ENCODE results near the gene AUP1. TPM values are rescaled to one million over a fixed set of nuclear protein-coding genes. Genes with fewer than 3 reads are reported as not detected.

Gene AUP1
- total RNA-seq, 1 donor from 2014 or later = 122 TPM

DNA sequence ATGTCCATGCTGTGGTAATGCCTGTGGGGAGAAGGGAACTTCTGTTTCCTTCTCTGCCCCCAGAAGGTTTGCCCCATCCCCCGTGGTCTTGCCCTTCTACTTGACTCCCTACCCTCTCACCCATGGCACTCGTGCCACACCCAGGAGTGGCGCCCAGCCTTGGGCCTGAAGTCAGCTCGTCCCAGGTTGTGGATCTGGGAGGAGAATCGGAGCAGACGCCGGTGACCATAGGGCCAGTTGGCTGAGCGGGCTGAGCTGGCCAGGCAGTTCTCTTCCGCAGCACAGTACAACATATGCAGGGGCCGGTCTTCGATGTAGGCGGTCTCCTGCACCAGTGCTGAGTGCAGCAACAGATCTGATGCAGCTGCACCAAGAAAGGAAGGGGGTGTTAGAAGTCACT lies 4.9 kb upstream of the AUP1 start:
- TF ChIP-seq CTCF (IDR thresholded peaks at IDR 0.05) = no peak
- H3K9me3 ChIP-seq = no peaks in the 10 kb centered on the region
- no peak overlapping the region for H3K4me3 ChIP-seq
- H3K27ac ChIP-seq = no peak overlapping the region
- intact Hi-C loops (cut with DNase I) = no loop called here
- DNase-seq = no peak
- H3K4me1 ChIP-seq = peaks cover 17% of the 10 kb centered on the region
- peaks cover 24% of the 10 kb centered on the region for H3K36me3 ChIP-seq
- no peak for ATAC-seq
- H3K27me3 ChIP-seq (ENCODE audit: low read depth) = no peaks in the 10 kb centered on the region

DNA sequence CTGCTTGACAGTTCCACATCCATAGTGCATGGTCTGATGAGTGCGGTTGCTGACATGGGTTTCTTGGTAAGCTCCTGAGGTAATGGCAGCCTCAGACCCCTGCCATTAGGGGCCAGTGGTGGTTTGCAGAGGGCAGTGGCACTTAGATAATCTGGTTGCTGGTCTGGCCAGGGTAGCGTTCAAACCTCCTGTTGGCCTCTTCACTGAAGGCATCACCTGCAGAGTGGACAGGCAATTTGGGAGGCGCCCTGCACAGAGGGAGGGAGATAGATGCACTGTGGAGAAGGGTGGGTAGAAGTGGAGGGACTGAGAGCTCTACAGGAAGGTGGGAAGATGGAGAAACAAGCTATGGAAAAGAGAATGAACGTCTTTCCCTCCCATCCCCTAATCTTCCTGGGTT lies 4.0 kb upstream of the AUP1 start:
- no peak overlapping the region for H3K27ac ChIP-seq
- H3K9me3 ChIP-seq = no peaks in the 10 kb centered on the region
- H3K27me3 ChIP-seq (ENCODE audit: low read depth) = no peaks in the 10 kb centered on the region
- TF ChIP-seq CTCF (IDR thresholded peaks at IDR 0.05) = no peak
- no peak for ATAC-seq
- H3K36me3 ChIP-seq = peaks cover 24% of the 10 kb centered on the region
- DNase-seq = no peak
- H3K4me1 ChIP-seq = peaks cover 23% of the 10 kb centered on the region
- no peak overlapping the region for H3K4me3 ChIP-seq
- intact Hi-C loops (cut with DNase I) = no loop called here

- DNase-seq = no peak
- intact Hi-C loops (cut with DNase I) = no loop called here
- no peak overlapping the region for H3K27ac ChIP-seq
Observed at GRCh38 chr2:74532222-74532621, 2.7 kb upstream of the AUP1 start.

DNA sequence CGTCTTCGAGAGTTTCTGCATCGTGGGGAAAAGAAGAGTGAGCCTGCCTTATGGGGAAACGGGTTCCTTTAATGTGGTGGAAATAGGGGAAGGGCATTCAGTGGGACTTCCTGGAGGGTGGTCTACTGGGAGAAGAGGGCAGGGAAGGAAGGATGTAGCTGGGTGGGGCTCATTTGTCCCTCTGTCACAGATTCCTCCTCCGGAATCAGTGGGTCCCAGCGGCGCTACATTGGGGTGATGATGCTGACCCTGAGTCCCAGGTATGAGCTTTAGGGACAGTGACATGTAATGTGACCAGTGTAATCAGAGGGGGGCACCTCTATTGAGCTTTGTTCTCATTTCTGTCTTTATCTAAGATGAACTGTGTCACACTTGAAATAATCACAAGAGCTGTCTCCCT lies 2.2 kb upstream of the AUP1 start:
- intact Hi-C loops (cut with DNase I) = no loop called here
- no peak for TF ChIP-seq CTCF (IDR thresholded peaks at IDR 0.05)
- Histone ChIP-seq H3K4me3 (no peak overlapping the region), H3K36me3 (peaks cover 41% of the 10 kb centered on the region), H3K27ac (no peak overlapping the region), H3K27me3 (ENCODE audit: low read depth) (no peaks in the 10 kb centered on the region), H3K4me1 (peaks cover 28% of the 10 kb centered on the region), H3K9me3 (no peaks in the 10 kb centered on the region)
- ATAC-seq = no peak
- DNase-seq = no peak

More at GRCh38 chr2:74532222-74532621, 2.7 kb upstream of the AUP1 start:
- Histone ChIP-seq H3K36me3 (peaks cover 36% of the 10 kb centered on the region), H3K27me3 (ENCODE audit: low read depth) (no peaks in the 10 kb centered on the region), H3K4me3 (no peak overlapping the region), H3K9me3 (no peaks in the 10 kb centered on the region), H3K4me1 (peaks cover 28% of the 10 kb centered on the region)
- no peak for TF ChIP-seq CTCF (IDR thresholded peaks at IDR 0.05)
- ATAC-seq = no peak

GRCh38 chr2:74530239-74531187 lies 1.0 kb upstream of the AUP1 start:
- Histone ChIP-seq H3K36me3 (peaks cover 53% of the 10 kb centered on the region), H3K9me3 (no peaks in the 10 kb centered on the region), H3K4me1 (peaks cover 28% of the 10 kb centered on the region), H3K27ac (peak overlapping the region; percentile 94), H3K4me3 (peak overlapping the region; percentile 98), H3K27me3 (ENCODE audit: low read depth) (no peaks in the 10 kb centered on the region)
- TF ChIP-seq CTCF (IDR thresholded peaks at IDR 0.05) = no peak
- intact Hi-C loops (cut with DNase I) = no loop called here
- DNase-seq = peak; percentile 68
- ATAC-seq = peak; percentile 37 to 58

Data from lower lobe of right lung (tissue), 2 donors.